ENCODE results near the gene PLPPR5.

Gene PLPPR5

GRCh38 chr1:98967122-98967521 is 37.5 kb downstream of the PLPPR5 start:
- no peak for DNase-seq

- no peak for DNase-seq
Observed at GRCh38 chr1:98965394-98965793, 39.3 kb downstream of the PLPPR5 start.

GRCh38 chr1:98964198-98964597 is 40.5 kb downstream of the PLPPR5 start:
- no peak for DNase-seq

GRCh38 chr1:98963064-98963758 is 41.5 kb downstream of the PLPPR5 start:
- no peak for DNase-seq

- no peak for DNase-seq
Observed at GRCh38 chr1:98962156-98962555, 42.5 kb downstream of the PLPPR5 start.

GRCh38 chr1:98949621-98950020 is 55.0 kb downstream of the PLPPR5 start:
- peak; percentile 57 for DNase-seq

- no peak for DNase-seq
Observed at GRCh38 chr1:98949166-98949565, 55.5 kb downstream of the PLPPR5 start.

GRCh38 chr1:98947071-98947470 is 57.6 kb downstream of the PLPPR5 start:
- DNase-seq = no peak

GRCh38 chr1:98940722-98941079 is 64.0 kb downstream of the PLPPR5 start:
- no peak for DNase-seq

- no peak for DNase-seq
Observed at GRCh38 chr1:98940069-98940721, 64.5 kb downstream of the PLPPR5 start.

GRCh38 chr1:98939471-98939870 is 65.2 kb downstream of the PLPPR5 start:
- no peak for DNase-seq

- no peak for DNase-seq
Observed at GRCh38 chr1:98937347-98937746, 67.3 kb downstream of the PLPPR5 start.

- DNase-seq = no peak
Observed at GRCh38 chr1:98932184-98932583, 72.5 kb downstream of the PLPPR5 start.

GRCh38 chr1:98931128-98931835 is 73.4 kb downstream of the PLPPR5 start:
- DNase-seq = no peak

- DNase-seq = no peak
Observed at GRCh38 chr1:98929437-98929836, 75.2 kb downstream of the PLPPR5 start.

- DNase-seq = no peak
Observed at GRCh38 chr1:98926597-98926996, 78.1 kb downstream of the PLPPR5 start.

- DNase-seq = no peak
Observed at GRCh38 chr1:98924977-98925376, 79.7 kb downstream of the PLPPR5 start.

- no peak for DNase-seq
Observed at GRCh38 chr1:98923667-98924066, 81.0 kb downstream of the PLPPR5 start.

GRCh38 chr1:98921817-98922216 is 82.8 kb downstream of the PLPPR5 start:
- DNase-seq = no peak

- no peak for DNase-seq
Observed at GRCh38 chr1:98920441-98921110, 84.1 kb downstream of the PLPPR5 start.

GRCh38 chr1:98919652-98920051 is 85.0 kb downstream of the PLPPR5 start:
- no peak for DNase-seq

- no peak for DNase-seq
Observed at GRCh38 chr1:98919211-98919610, 85.5 kb downstream of the PLPPR5 start.

- DNase-seq = no peak
Observed at GRCh38 chr1:98914547-98914946, 90.1 kb downstream of the PLPPR5 start.

GRCh38 chr1:98910827-98911226 is 93.8 kb downstream of the PLPPR5 start:
- DNase-seq = no peak
